ENCODE results near the gene ANO2.

Gene ANO2

DNA sequence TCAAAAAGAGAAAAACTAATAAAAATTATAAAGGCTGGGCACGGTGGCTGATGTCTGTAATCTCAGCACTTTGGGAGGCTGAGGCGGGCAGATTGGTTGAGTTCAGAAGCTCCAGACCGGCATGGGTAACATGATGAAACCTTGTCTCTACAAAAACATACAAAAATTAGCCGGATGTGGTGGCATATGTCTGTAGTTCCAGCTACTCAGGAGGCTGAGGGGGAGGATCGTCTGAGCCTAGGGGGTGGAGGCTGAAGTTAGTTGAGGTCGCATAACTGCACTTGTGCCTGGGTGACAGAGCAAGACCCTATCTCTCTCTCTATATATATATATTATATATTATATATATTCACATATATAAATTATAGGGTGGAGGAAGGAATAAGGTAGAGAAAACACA lies 32.5 kb upstream of the ANO2 start:
- Histone ChIP-seq H3K9ac (ENCODE audit: low read depth, low read length, poor library complexity) (no peak overlapping the region), H3K36me3 (replicated peaks in 1 of 2; ENCODE audit: control insufficient read depth in 2 of 2, insufficient read depth in 2 of 2, low read length in 2 of 2) (no peaks in the 10 kb centered on the region), H4K8ac (ENCODE audit: low read depth, low read length) (no peak overlapping the region), H3K27me3 (ENCODE audit: control insufficient read depth in 3 of 3, insufficient read depth in 3 of 3, low read depth in 1 of 3, low read length in 3 of 3) (peaks cover 0 to 12% (median 0%) of the 10 kb centered on the region in 3 experiments), H3K4me2 (ENCODE audit: insufficient read depth, low read length, poor library complexity, severe bottlenecking) (no peak overlapping the region), H2BK15ac (ENCODE audit: low read length) (no peak overlapping the region), H3K4me1 (ENCODE audit: control insufficient read depth in 2 of 2, insufficient read depth in 1 of 2, low read depth in 1 of 2, low read length in 2 of 2) (no peaks in the 10 kb centered on the region), H3K9me3 (replicated peaks in 1 of 2; ENCODE audit: control insufficient read depth in 2 of 2, insufficient read depth in 1 of 2, low read depth in 1 of 2, low read length in 2 of 2) (no peaks in the 10 kb centered on the region), H3K4me3 (ENCODE audit: low read length in 2 of 2) (no peak overlapping the region), H2AFZ (ENCODE audit: low read length) (no peak overlapping the region), H4K91ac (ENCODE audit: low read depth, low read length, poor library complexity) (no peak overlapping the region), H2BK5ac (ENCODE audit: low read length) (no peak overlapping the region), H3K18ac (ENCODE audit: low read length) (no peak overlapping the region), H3K4ac (ENCODE audit: low read length) (no peak overlapping the region), H3K27ac (replicated peaks; ENCODE audit: low read length) (no peak overlapping the region), H3K79me1 (ENCODE audit: low read depth, low read length) (no peaks in the 10 kb centered on the region), H2BK12ac (ENCODE audit: low read length) (no peak overlapping the region), H3K14ac (ENCODE audit: low read length) (no peak overlapping the region), H3K23ac (ENCODE audit: low read depth, low read length, poor library complexity) (no peak overlapping the region), H2BK120ac (ENCODE audit: low read depth, low read length) (no peak overlapping the region), H2AK5ac (ENCODE audit: low read depth, low read length) (no peak overlapping the region)
- no peak for DNase-seq (ENCODE audit: low spot score)
- no CpG with 5 or more reads among the region's 6 CpGs for WGBS, 2 donors (ENCODE audit: extremely low coverage in 2 of 2, insufficient read length in 2 of 2, insufficient replicate concordance in 1 of 2)

DNA sequence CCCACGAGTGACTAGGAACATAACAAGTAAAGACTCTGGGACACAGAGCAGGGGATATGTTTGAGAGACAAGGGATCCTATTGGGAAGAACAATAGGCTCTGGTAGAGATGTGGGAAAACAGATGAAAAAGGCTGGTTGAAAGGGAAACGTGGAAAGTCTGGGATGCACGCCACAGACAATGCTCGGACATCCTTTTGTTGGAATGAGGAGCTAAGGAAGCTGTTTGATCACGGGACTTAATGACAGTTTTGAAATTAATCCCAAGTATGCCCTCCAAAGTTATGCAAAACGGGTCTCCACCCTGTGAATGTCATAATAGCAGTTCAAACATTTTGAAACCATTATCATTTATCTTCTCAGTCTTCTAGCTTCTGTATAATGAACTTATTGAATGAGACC lies 31.7 kb upstream of the ANO2 start:
- no peak overlapping the region for H3K14ac ChIP-seq (ENCODE audit: low read length)
- peaks cover 0 to 15% (median 0%) of the 10 kb centered on the region in 3 experiments for H3K27me3 ChIP-seq (ENCODE audit: control insufficient read depth in 3 of 3, insufficient read depth in 3 of 3, low read depth in 1 of 3, low read length in 3 of 3)
- H2AFZ ChIP-seq (ENCODE audit: low read length): no peak overlapping the region
- H3K18ac ChIP-seq (ENCODE audit: low read length): no peak overlapping the region
- no peak overlapping the region for H3K4me2 ChIP-seq (ENCODE audit: insufficient read depth, low read length, poor library complexity, severe bottlenecking)
- no peak overlapping the region for H3K9ac ChIP-seq (ENCODE audit: low read depth, low read length, poor library complexity)
- H3K4me1 ChIP-seq (ENCODE audit: control insufficient read depth in 2 of 2, insufficient read depth in 1 of 2, low read depth in 1 of 2, low read length in 2 of 2): no peaks in the 10 kb centered on the region
- H3K23ac ChIP-seq (ENCODE audit: low read depth, low read length, poor library complexity): no peak overlapping the region
- no peak overlapping the region for H3K27ac ChIP-seq (replicated peaks; ENCODE audit: low read length)
- WGBS, 2 donors (ENCODE audit: extremely low coverage in 2 of 2, insufficient read length in 2 of 2, insufficient replicate concordance in 1 of 2): no CpG with 5 or more reads among the region's 6 CpGs
- H3K79me1 ChIP-seq (ENCODE audit: low read depth, low read length): no peaks in the 10 kb centered on the region
- no peak overlapping the region for H2BK15ac ChIP-seq (ENCODE audit: low read length)
- H2BK120ac ChIP-seq (ENCODE audit: low read depth, low read length): no peak overlapping the region
- H2BK12ac ChIP-seq (ENCODE audit: low read length): no peak overlapping the region
- no peak overlapping the region for H2AK5ac ChIP-seq (ENCODE audit: low read depth, low read length)
- H3K4me3 ChIP-seq (ENCODE audit: low read length in 2 of 2): no peak overlapping the region
- H3K9me3 ChIP-seq (replicated peaks in 1 of 2; ENCODE audit: control insufficient read depth in 2 of 2, insufficient read depth in 1 of 2, low read depth in 1 of 2, low read length in 2 of 2): no peaks in the 10 kb centered on the region
- no peak overlapping the region for H2BK5ac ChIP-seq (ENCODE audit: low read length)
- H4K91ac ChIP-seq (ENCODE audit: low read depth, low read length, poor library complexity): no peak overlapping the region
- no peak for DNase-seq (ENCODE audit: low spot score)
- H3K36me3 ChIP-seq (replicated peaks in 1 of 2; ENCODE audit: control insufficient read depth in 2 of 2, insufficient read depth in 2 of 2, low read length in 2 of 2): no peaks in the 10 kb centered on the region
- H3K4ac ChIP-seq (ENCODE audit: low read length): no peak overlapping the region
- no peak overlapping the region for H4K8ac ChIP-seq (ENCODE audit: low read depth, low read length)

DNA sequence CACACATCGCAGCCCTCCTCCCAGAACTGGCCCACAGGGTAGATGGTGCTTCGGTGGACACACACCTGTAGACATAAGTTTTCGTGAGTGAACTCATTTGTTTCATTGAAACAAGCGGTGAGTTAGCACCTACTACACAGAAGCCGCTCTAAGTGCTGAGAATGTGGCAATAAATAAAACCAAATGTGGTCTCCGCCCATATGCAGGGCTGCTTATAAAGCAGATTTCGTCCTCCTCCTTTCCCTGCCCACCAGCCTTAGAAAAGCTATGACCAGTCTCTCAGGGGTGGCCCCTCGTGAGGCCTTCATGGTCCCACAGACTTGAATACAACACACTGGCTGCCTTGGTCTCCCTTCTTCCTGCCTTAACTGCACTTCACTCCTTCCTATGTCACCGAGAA lies 31.1 kb upstream of the ANO2 start:
- Histone ChIP-seq H2AFZ (ENCODE audit: low read length) (no peak overlapping the region), H4K8ac (ENCODE audit: low read depth, low read length) (no peak overlapping the region), H4K91ac (ENCODE audit: low read depth, low read length, poor library complexity) (no peak overlapping the region), H2BK15ac (ENCODE audit: low read length) (no peak overlapping the region), H2AK5ac (ENCODE audit: low read depth, low read length) (no peak overlapping the region), H3K18ac (ENCODE audit: low read length) (no peak overlapping the region), H3K14ac (ENCODE audit: low read length) (no peak overlapping the region), H3K9ac (ENCODE audit: low read depth, low read length, poor library complexity) (no peak overlapping the region), H3K27ac (replicated peaks; ENCODE audit: low read length) (no peak overlapping the region), H3K4me1 (ENCODE audit: control insufficient read depth in 2 of 2, insufficient read depth in 1 of 2, low read depth in 1 of 2, low read length in 2 of 2) (no peaks in the 10 kb centered on the region), H2BK12ac (ENCODE audit: low read length) (no peak overlapping the region), H3K27me3 (ENCODE audit: control insufficient read depth in 3 of 3, insufficient read depth in 3 of 3, low read depth in 1 of 3, low read length in 3 of 3) (peaks cover 0 to 15% (median 0%) of the 10 kb centered on the region in 3 experiments), H2BK120ac (ENCODE audit: low read depth, low read length) (no peak overlapping the region), H3K4ac (ENCODE audit: low read length) (no peak overlapping the region), H3K9me3 (replicated peaks in 1 of 2; ENCODE audit: control insufficient read depth in 2 of 2, insufficient read depth in 1 of 2, low read depth in 1 of 2, low read length in 2 of 2) (no peaks in the 10 kb centered on the region), H3K23ac (ENCODE audit: low read depth, low read length, poor library complexity) (no peak overlapping the region), H2BK5ac (ENCODE audit: low read length) (no peak overlapping the region), H3K4me3 (ENCODE audit: low read length in 2 of 2) (no peak overlapping the region), H3K4me2 (ENCODE audit: insufficient read depth, low read length, poor library complexity, severe bottlenecking) (no peak overlapping the region), H3K79me1 (ENCODE audit: low read depth, low read length) (no peaks in the 10 kb centered on the region), H3K36me3 (replicated peaks in 1 of 2; ENCODE audit: control insufficient read depth in 2 of 2, insufficient read depth in 2 of 2, low read length in 2 of 2) (no peaks in the 10 kb centered on the region)
- WGBS, 2 donors (ENCODE audit: extremely low coverage in 2 of 2, insufficient read length in 2 of 2, insufficient replicate concordance in 1 of 2): no CpG with 5 or more reads among the region's 9 CpGs
- DNase-seq (ENCODE audit: low spot score): no peak

DNA sequence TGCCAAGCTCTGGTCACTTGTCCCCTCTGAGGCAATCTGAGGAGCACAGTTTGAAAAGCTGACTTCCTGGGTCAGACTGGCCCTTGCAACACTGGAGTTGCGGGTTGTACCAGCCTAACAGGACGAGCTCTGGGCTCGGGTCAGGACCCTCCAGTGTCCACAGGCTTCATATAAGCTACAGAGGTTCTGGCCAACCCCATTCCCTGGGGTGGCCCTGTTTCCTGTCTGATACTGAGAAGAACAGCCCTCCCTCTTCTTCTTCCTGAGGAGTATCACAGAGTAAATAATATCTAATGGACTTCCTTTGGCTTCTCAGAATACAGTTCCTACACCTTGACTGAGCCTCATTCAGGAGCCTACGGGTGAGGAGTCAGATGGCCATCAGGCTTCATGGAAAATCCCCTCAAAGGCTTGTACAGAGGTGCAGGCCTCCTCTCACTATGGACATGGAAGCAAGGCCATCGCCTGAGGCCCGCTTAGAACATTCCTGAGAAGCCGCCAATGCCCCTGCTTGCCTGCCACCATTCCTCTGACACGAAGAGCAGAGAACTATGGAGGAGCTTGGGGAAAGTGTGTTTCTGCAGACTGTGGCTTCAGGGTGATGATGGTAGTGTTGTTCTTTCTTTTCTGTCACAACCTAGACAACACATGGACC lies 28.5 kb upstream of the ANO2 start:
- H3K23ac ChIP-seq (ENCODE audit: low read depth, low read length, poor library complexity): no peak overlapping the region
- no peak overlapping the region for H3K4me2 ChIP-seq (ENCODE audit: insufficient read depth, low read length, poor library complexity, severe bottlenecking)
- no peaks in the 10 kb centered on the region for H3K9me3 ChIP-seq (replicated peaks in 1 of 2; ENCODE audit: control insufficient read depth in 2 of 2, insufficient read depth in 1 of 2, low read depth in 1 of 2, low read length in 2 of 2)
- H2AK5ac ChIP-seq (ENCODE audit: low read depth, low read length): no peak overlapping the region
- no peak overlapping the region for H3K18ac ChIP-seq (ENCODE audit: low read length)
- peaks cover 0 to 15% (median 0%) of the 10 kb centered on the region in 3 experiments for H3K27me3 ChIP-seq (ENCODE audit: control insufficient read depth in 3 of 3, insufficient read depth in 3 of 3, low read depth in 1 of 3, low read length in 3 of 3)
- no peak overlapping the region for H2AFZ ChIP-seq (ENCODE audit: low read length)
- no peak overlapping the region for H2BK120ac ChIP-seq (ENCODE audit: low read depth, low read length)
- WGBS, 2 donors (ENCODE audit: extremely low coverage in 2 of 2, insufficient read length in 2 of 2, insufficient replicate concordance in 1 of 2): no CpG with 5 or more reads among the region's 8 CpGs
- H4K91ac ChIP-seq (ENCODE audit: low read depth, low read length, poor library complexity): no peak overlapping the region
- no peak overlapping the region for H3K4ac ChIP-seq (ENCODE audit: low read length)
- H2BK12ac ChIP-seq (ENCODE audit: low read length): no peak overlapping the region
- no peaks in the 10 kb centered on the region for H3K79me1 ChIP-seq (ENCODE audit: low read depth, low read length)
- no peak overlapping the region for H4K8ac ChIP-seq (ENCODE audit: low read depth, low read length)
- H3K27ac ChIP-seq (replicated peaks; ENCODE audit: low read length): no peak overlapping the region
- H3K9ac ChIP-seq (ENCODE audit: low read depth, low read length, poor library complexity): no peak overlapping the region
- no peak overlapping the region for H2BK15ac ChIP-seq (ENCODE audit: low read length)
- H3K4me3 ChIP-seq (ENCODE audit: low read length in 2 of 2): no peak overlapping the region
- H2BK5ac ChIP-seq (ENCODE audit: low read length): no peak overlapping the region
- H3K4me1 ChIP-seq (ENCODE audit: control insufficient read depth in 2 of 2, insufficient read depth in 1 of 2, low read depth in 1 of 2, low read length in 2 of 2): peaks cover 0 to 6% of the 10 kb centered on the region in 2 donors
- H3K36me3 ChIP-seq (replicated peaks in 1 of 2; ENCODE audit: control insufficient read depth in 2 of 2, insufficient read depth in 2 of 2, low read length in 2 of 2): no peaks in the 10 kb centered on the region
- H3K14ac ChIP-seq (ENCODE audit: low read length): peak overlapping the region; percentile 1
- no peak for DNase-seq (ENCODE audit: low spot score)
